A549 (cell line): ENCODE measurements around the gene CEMP1. TPM values are rescaled to one million over a fixed set of nuclear protein-coding genes. Genes with fewer than 3 reads are reported as not detected.

Experiments
- ATAC-seq, 2 experiments: fragments of 200-7000 bp in 1 of 2; fragments of >200 bp in 1 of 2; cut with Nextera tagmentation in 1 of 2; cut with Tn5 transposase in 1 of 2; 3 replicates each; pipeline versions ENCODE4 v1.8.0 to v1.9.1; 2018 to 2020; ENCODE audit warnings: mild to moderate bottlenecking in 1 of 2, moderate library complexity in 1 of 2
- CTCF ChIA-PET: fragments of 300-600 bp; sonication (Branson Sonifier 250); formaldehyde crosslinking; extraction: SDS; loops from one replicate; lab custom pipeline; 2021; ENCODE audit warnings: antibody characterized with exemption, inconsistent platforms; lab: Yijun Ruan, JAX
- POLR2A ChIA-PET: fragments of 350-600 bp; formaldehyde crosslinking; extraction: SDS; loops from one replicate; lab custom pipeline; 2021; ENCODE audit warnings: antibody characterized with exemption, inconsistent platforms; lab: Yijun Ruan, JAX
- DNase-seq, 2 experiments: peaks; one replicate each; pipeline versions ENCODE4 v3.0.0 to v3.0.0-alpha.2; 2011 to 2016; ENCODE audit warnings: low read depth in 1 of 2, low spot score in 1 of 2
- FAIRE-seq: peaks from 2 replicates; lab custom pipeline; 2011; peaks lifted over from hg19 to GRCh38; lab: Jason Lieb, UNC
- H3K27ac ChIP-seq, 2 experiments: fragments of >200 bp; sonication (Bioruptor Twin); formaldehyde crosslinking; 3 replicates each; pipeline ENCODE4 v1.5.1; 2016 to 2017
- H3K4me1 ChIP-seq: fragments of >200 bp; sonication (Bioruptor Twin); formaldehyde crosslinking; 3 replicates; pipeline ENCODE4 v1.6.1; 2016
- H3K4me2 ChIP-seq: fragments of >200 bp; sonication (Bioruptor Twin); formaldehyde crosslinking; 3 replicates; pipeline ENCODE4 v1.6.1; 2016
- H3K4me3 ChIP-seq: fragments of >200 bp; sonication (Bioruptor Twin); formaldehyde crosslinking; 3 replicates; pipeline ENCODE4 v1.5.1; 2016
- H3K9me3 ChIP-seq: fragments of >200 bp; sonication (Bioruptor Twin); formaldehyde crosslinking; 3 replicates; pipeline ENCODE4 v1.6.1; 2016
- CHD2 ChIP-seq: fragments of 150-350 bp; IDR thresholded peaks from 2 replicates; pipeline ENCODE4 v1.6.1; 2014; ENCODE audit warnings: low read length; ENCODE audit not compliant: partially characterized antibody
- CTCF ChIP-seq: fragments of >200 bp; sonication (Bioruptor Twin); formaldehyde crosslinking; IDR thresholded peaks from 3 replicates; pipeline ENCODE4 v1.5.1; 2016
- EHMT2 ChIP-seq: fragments of 200-600 bp; sonication (generic); IDR thresholded peaks from 2 replicates; pipeline ENCODE4 v1.6.1; 2016; ENCODE audit warnings: antibody characterized with exemption, low read depth, mild to moderate bottlenecking, moderate library complexity
- ESRRA ChIP-seq: fragments of 150-350 bp; IDR thresholded peaks from 2 replicates; pipeline ENCODE4 v1.6.1; 2014; ENCODE audit warnings: mild to moderate bottlenecking, low read length, borderline replicate concordance
- FOSB ChIP-seq: fragments of 250-450 bp; sonication (Bioruptor Pico); IDR thresholded peaks from 2 replicates; pipeline ENCODE4 v1.5.0; 2020; ENCODE audit warnings: mild to moderate bottlenecking, moderate library complexity
- FOXS1 ChIP-seq: fragments of 250-450 bp; sonication (Bioruptor Pico); IDR thresholded peaks from 2 replicates; pipeline ENCODE4 v1.5.0; 2020; ENCODE audit warnings: mild to moderate bottlenecking, moderate library complexity
- HES2 ChIP-seq: fragments of >200 bp; sonication (Bioruptor Twin); formaldehyde crosslinking; IDR thresholded peaks from 2 replicates; pipeline ENCODE4 v1.6.1; 2016
- HMGXB4 ChIP-seq: fragments of 250-450 bp; sonication (Bioruptor Pico); IDR thresholded peaks from 2 replicates; pipeline ENCODE4 v1.5.0; 2021; ENCODE audit warnings: mild to moderate bottlenecking, moderate library complexity, borderline replicate concordance
- HOXA7 ChIP-seq: fragments of 250-450 bp; sonication (Bioruptor Pico); IDR thresholded peaks from 2 replicates; pipeline ENCODE4 v1.5.0; 2020; ENCODE audit warnings: mild to moderate bottlenecking, moderate library complexity
- HOXB5 ChIP-seq: fragments of 250-450 bp; sonication (Bioruptor Pico); IDR thresholded peaks from 2 replicates; pipeline ENCODE4 v1.5.0; 2020; ENCODE audit warnings: mild to moderate bottlenecking, moderate library complexity
- JUN ChIP-seq, 2 experiments: fragments of >200 bp; sonication (Bioruptor Twin); formaldehyde crosslinking; IDR thresholded peaks; 2 replicates in 1 of 2; 3 replicates in 1 of 2; pipeline ENCODE4 v1.6.1; 2016 to 2017
- JUNB ChIP-seq: fragments of >200 bp; sonication (Bioruptor Twin); formaldehyde crosslinking; IDR thresholded peaks from 2 replicates; pipeline ENCODE4 v1.6.1; 2016
- KDM1A ChIP-seq: fragments of 200-600 bp; sonication (generic); IDR thresholded peaks from 2 replicates; pipeline ENCODE4 v1.6.1; 2016; ENCODE audit warnings: low read depth, mild to moderate bottlenecking
- KDM5A ChIP-seq: fragments of 200-600 bp; sonication (generic); IDR thresholded peaks from 2 replicates; pipeline ENCODE4 v1.6.1; 2016; ENCODE audit warnings: antibody characterized with exemption, mild to moderate bottlenecking
- MAZ ChIP-seq: fragments of 150-350 bp; IDR thresholded peaks from 2 replicates; pipeline ENCODE4 v1.6.1; 2014; ENCODE audit warnings: antibody characterized with exemption, low read depth, low read length, borderline replicate concordance
- MYC ChIP-seq: IDR thresholded peaks from 2 replicates; pipeline ENCODE4 v1.6.1; 2012; ENCODE audit warnings: mild to moderate bottlenecking, inconsistent platforms, low read length, improper control_type of control experiment, borderline replicate concordance
- PBX3 ChIP-seq: IDR thresholded peaks from 2 replicates; pipeline ENCODE4 v1.6.1; 2012
- USF2 ChIP-seq: fragments of 450-650 bp; IDR thresholded peaks from 2 replicates; pipeline ENCODE4 v1.6.1; 2014; ENCODE audit warnings: antibody characterized with exemption
- ZC3H11A ChIP-seq: fragments of 450-650 bp; IDR thresholded peaks from 2 replicates; pipeline ENCODE4 v1.6.1; 2014; ENCODE audit warnings: antibody characterized with exemption, mild to moderate bottlenecking
- ZNF302 ChIP-seq: fragments of 250-450 bp; sonication (Bioruptor Pico); IDR thresholded peaks from 2 replicates; pipeline ENCODE4 v1.9.0; 2021; ENCODE audit warnings: inconsistent platforms, mild to moderate bottlenecking, moderate library complexity
- WGBS: methylation state at CpG from one replicate; pipeline ENCODE4 v1.1.6; 2017; ENCODE audit errors: missing lambda C conversion rate; 5-methylcytosine and 5-hydroxymethylcytosine counted together
- polyA plus RNA-seq, 4 experiments: library from polyadenylated mRNA; depleted of rRNA in 3 of 4; stranded (reverse); fragments of >200 nt; fragmentation: RNase III in 1 of 4; extraction: RNeasy Plus Mini Kit Qiagen cat#74134 plus additional on column Dnase treatment in 1 of 4; gene quantifications; 2 replicates in 3 of 4; 3 replicates in 1 of 4; pipeline ENCODE4 v1.2.3, GENCODE V29; 2011 to 2017

CEMP1 gene
- polyA plus RNA-seq, 2 of the 4 experiments (the other 2 are of a cell fraction), result not detected

GRCh38 chr16:2511996-2512734 is 19.0 kb downstream of the CEMP1 start:
- ATAC-seq (no peak), DNase-seq (no peak), FAIRE-seq (no peak)
- Histone ChIP-seq H3K4me2 (no peak overlapping the region), H3K27ac (no peak overlapping the region; a peak in 1 of 6 replicates), H3K4me1 (peaks cover 29% of the 10 kb centered on the region), H3K4me3 (no peak overlapping the region), H3K9me3 (no peaks in the 10 kb centered on the region)
- TF ChIP-seq KDM1A, result no peak
- no peak for TF ChIP-seq FOXS1 (CRISPR knock-in tag)
- no peak for TF ChIP-seq MAZ
- TF ChIP-seq CHD2, result no peak
- TF ChIP-seq JUNB, result no peak
- no peak for TF ChIP-seq HMGXB4 (CRISPR knock-in tag)
- TF ChIP-seq HOXB5 (CRISPR knock-in tag), result no peak
- no peak for TF ChIP-seq PBX3
- TF ChIP-seq ZNF302 (CRISPR knock-in tag), result no peak
- TF ChIP-seq JUN (IDR thresholded peaks at IDR 0.05), result no peak
- TF ChIP-seq KDM5A, result no peak
- no peak for TF ChIP-seq CTCF
- TF ChIP-seq USF2, result no peak
- TF ChIP-seq EHMT2, result no peak
- TF ChIP-seq ZC3H11A, result no peak
- no peak for TF ChIP-seq FOSB (CRISPR knock-in tag)
- no peak for TF ChIP-seq MYC
- TF ChIP-seq ESRRA, result no peak
- TF ChIP-seq HES2, result no peak
- TF ChIP-seq HOXA7 (CRISPR knock-in tag), result no peak
- POLR2A ChIA-PET, result interaction anchor here (1.0 kb wide), 1 partner anchor 11 kb away, joined by 3 read pairs; no protein-coding TSS in a partner anchor
- 92% methylated on average over 13 of the region's 17 CpGs for WGBS
- CTCF ChIA-PET, result interaction anchor here (8.0 kb wide), 1 partner anchor 10 kb away, joined by 91 read pairs; no protein-coding TSS in a partner anchor
